ENCODE data around the gene CACTIN.

DNA sequence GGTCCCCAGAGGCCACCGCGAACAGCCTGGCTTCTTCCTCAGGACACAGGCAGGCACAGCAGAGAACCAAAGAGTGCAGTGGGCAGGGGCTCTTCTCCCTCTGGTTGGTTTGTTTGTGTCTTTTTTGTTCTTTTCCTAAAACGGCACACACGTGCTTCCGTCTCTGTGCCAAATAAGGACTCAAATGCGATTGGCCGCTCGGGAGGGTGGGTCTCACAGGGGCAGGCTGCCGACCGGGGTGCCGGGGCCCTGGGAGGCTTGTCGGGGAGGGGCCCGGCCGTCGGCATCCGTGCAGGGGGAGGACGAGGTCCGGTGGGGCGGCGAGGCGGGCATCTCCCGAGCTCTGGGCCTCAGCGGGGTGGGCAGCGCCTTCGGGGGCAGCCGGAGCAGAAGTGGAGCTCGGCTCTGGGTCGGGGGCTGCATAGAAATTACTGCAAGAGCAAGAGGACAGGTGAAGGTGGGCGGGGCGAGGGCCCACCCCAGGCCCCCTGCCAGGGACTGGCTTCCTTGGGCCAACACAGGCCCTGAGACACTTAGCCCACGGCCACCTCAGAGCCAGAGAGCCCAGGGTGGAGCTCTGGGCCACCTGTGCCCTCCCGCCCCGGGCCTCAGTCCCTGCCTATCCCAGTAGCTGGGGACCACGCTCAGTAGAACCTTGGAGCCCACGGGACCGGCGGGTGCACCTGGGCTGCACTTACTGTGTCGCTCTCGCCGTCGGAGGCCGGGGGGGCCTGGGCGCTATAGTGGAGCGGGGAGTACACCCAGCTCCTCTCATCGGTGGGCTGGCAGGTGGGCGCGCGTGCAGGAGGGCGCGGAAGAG, 6.4 kb upstream of the CACTIN start:
- TF ChIP-seq ZNF274 (IDR thresholded peaks at IDR 0.05; ENCODE audit: low read depth, low read length) (no peak), SUZ12 (IDR thresholded peaks at IDR 0.05; ENCODE audit: extremely low read depth, insufficient read depth, insufficient read length) (no peak)
